SIG-M5 treated with dmso at 0.1 percent for 504 hours (cell line): Measurements from ENCODE around the gene RPN1.
A peak's percentile ranks its signal among the peaks of the same experiment; 100 is the strongest.
"Not testable (repeated sequence)": the region's sequence is repeated elsewhere in the genome, so short reads cannot be mapped to it uniquely, and the experiment has no call there.

Experiments
- DNase-seq: peaks from one replicate; lab custom pipeline; 2025; ENCODE audit not compliant: unreplicated experiment; lab: John Stamatoyannopoulos, UW

The RPN1 gene

GRCh38 chr3:128650096-128651050 lies at the start of gene RPN1:
TSS of gene RPN1 (minus strand) at chr3:128650818. CDS start at chr3:128650800, 18 bp downstream.
- DNase-seq, result peak; percentile 98

- no peak for DNase-seq
These were observed 47.8 kb upstream of the RPN1 start for GRCh38 chr3:128698211-128699047.

- DNase-seq, result no peak
These were observed 46.7 kb upstream of the RPN1 start for GRCh38 chr3:128697341-128697740.

- no peak for DNase-seq
These were observed 43.1 kb upstream of the RPN1 start for GRCh38 chr3:128693696-128694095.

- DNase-seq, result no peak
These were observed 38.4 kb upstream of the RPN1 start for GRCh38 chr3:128689060-128689459.

- no peak for DNase-seq
These were observed 35.8 kb upstream of the RPN1 start for GRCh38 chr3:128686465-128686864.

- peak; percentile 45 for DNase-seq
These were observed 34.5 kb upstream of the RPN1 start for GRCh38 chr3:128684986-128685726.

- no peak for DNase-seq
These were observed 33.3 kb upstream of the RPN1 start for GRCh38 chr3:128683957-128684356.

GRCh38 chr3:128681369-128681829 lies 30.8 kb upstream of the RPN1 start:
- DNase-seq, result no peak

- peak; percentile 98 for DNase-seq
These were observed 30.2 kb upstream of the RPN1 start for GRCh38 chr3:128680603-128681368.

- peak; percentile 38 for DNase-seq
These were observed 28.7 kb upstream of the RPN1 start for GRCh38 chr3:128679338-128679737.

GRCh38 chr3:128675802-128676201 lies 25.2 kb upstream of the RPN1 start:
- not testable (repeated sequence) for DNase-seq

GRCh38 chr3:128674161-128674784 lies 23.7 kb upstream of the RPN1 start:
- no peak for DNase-seq

- no peak for DNase-seq
These were observed 17.0 kb upstream of the RPN1 start for GRCh38 chr3:128667641-128668040.

- no peak for DNase-seq
These were observed 14.9 kb upstream of the RPN1 start for GRCh38 chr3:128665362-128666021.

GRCh38 chr3:128663151-128663550 lies 12.5 kb upstream of the RPN1 start:
- no peak for DNase-seq

- DNase-seq, result peak; percentile 44
These were observed 4.9 kb upstream of the RPN1 start for GRCh38 chr3:128655531-128655930.

GRCh38 chr3:128653993-128654805 lies 3.6 kb upstream of the RPN1 start:
- DNase-seq, result not testable (repeated sequence)
